ENCODE results near the gene FRMD5.
"Not testable (repeated sequence)": the region's sequence is repeated elsewhere in the genome, so short reads cannot be mapped to it uniquely, and the experiment has no call there.

FRMD5 gene

DNA sequence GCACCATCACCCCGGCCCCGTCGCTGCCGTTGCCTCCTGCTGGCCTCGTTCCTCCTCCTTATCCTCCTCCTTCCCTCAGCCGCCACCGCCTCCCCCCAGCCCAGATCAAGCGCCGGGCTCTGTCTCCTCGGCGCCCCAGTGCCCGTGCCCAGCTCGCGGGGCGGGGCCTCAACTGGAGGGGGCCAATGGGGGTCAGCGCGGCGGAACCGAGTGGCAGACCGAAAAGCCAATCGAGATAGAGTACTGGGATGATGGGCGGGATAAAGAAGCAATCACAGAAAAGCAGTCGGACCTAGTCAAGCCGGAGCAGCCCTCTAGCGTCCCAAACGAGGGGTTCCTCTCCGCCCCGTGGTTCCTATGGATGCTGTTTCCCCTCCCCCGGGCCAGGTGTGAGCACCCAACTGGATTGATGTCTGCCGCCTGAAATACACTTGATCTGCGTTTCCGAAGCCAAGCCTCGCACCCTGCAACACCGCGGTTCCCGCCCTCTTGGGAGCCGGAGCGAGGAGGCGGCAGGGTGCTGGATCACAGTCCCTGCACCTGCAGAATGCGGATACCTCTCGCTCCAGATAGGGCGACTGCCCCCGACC lies at the start of gene FRMD5:
FRMD5 (minus strand) TSS at position 121 of the 590 bp plus-strand sequence.
- peak; percentile 89 for DNase-seq (ENCODE audit: low spot score)

DNA sequence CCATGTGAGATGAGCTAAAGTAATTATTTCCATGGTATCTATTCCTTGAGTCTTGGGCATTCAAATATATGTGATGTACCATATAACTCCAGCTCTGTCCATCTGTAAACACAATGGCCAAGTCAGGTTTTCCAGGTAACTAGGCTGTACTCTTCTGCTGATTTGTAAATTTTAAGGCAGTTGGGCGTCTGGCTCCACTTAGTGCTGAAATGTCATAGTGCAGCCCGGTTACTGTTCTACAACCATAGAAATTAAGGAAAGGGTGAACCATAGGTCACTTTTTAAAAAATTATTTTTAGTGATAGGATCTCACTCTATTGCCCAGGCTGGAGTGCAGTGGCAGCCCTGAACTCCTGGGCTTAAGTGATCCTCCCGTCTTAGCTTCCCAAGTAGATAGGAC lies 48.8 kb upstream of the FRMD5 start:
- no peak for DNase-seq (ENCODE audit: low spot score)

GRCh38 chr15:44243141-44243540 lies 48.1 kb upstream of the FRMD5 start:
- DNase-seq (ENCODE audit: low spot score): no peak

- no peak for DNase-seq (ENCODE audit: low spot score)
Measured at GRCh38 chr15:44231842-44232241, 36.8 kb upstream of the FRMD5 start.

GRCh38 chr15:44229301-44229700 lies 34.2 kb upstream of the FRMD5 start:
- not testable (repeated sequence) for DNase-seq (ENCODE audit: low spot score)

- no peak for DNase-seq (ENCODE audit: low spot score)
Measured at GRCh38 chr15:44227584-44227983, 32.5 kb upstream of the FRMD5 start.

DNA sequence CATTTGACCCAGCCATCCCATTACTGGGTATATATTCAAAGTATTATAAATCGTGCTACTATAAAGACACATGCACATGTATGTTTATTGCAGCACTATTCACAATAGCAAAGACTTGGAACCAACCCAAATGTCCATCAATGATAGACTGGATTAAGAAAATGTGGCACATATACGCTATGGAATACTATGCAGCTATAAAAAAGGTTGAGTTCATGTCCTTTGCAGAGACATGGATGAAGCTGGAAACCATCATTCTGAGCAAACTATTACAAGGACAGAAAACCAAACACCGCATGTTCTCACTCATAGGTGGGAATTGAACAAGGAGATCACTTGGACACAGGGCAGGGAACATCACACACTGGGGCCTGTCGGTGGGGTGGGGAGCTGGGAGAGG lies 31.9 kb upstream of the FRMD5 start:
- DNase-seq (ENCODE audit: low spot score): not testable (repeated sequence)

- no peak for DNase-seq (ENCODE audit: low spot score)
Measured at GRCh38 chr15:44222478-44222877, 27.4 kb upstream of the FRMD5 start.

- DNase-seq (ENCODE audit: low spot score): no peak
Measured at GRCh38 chr15:44219073-44219472, 24.0 kb upstream of the FRMD5 start.

DNA sequence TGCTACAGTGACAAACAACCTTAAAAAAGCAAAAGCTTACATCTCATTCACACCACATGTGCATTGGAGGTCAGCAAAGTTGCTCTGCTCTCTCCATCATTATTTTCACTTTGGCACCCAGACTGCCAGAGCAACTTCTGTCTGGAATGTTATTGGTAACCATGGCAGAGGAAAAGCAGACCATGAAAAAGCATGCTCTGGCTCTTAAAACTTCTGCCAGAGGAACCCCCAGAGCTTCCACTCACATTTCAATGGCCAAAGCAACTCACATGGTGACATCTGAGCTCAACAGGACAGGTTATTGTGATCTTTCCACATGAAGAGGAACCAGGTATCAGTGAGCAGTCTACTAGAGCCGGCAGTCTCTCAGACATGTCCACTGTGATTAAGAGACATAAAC lies 21.9 kb upstream of the FRMD5 start:
- no peak for DNase-seq (ENCODE audit: low spot score)

- DNase-seq (ENCODE audit: low spot score): no peak
Measured at GRCh38 chr15:44215594-44215993, 20.5 kb upstream of the FRMD5 start.

DNA sequence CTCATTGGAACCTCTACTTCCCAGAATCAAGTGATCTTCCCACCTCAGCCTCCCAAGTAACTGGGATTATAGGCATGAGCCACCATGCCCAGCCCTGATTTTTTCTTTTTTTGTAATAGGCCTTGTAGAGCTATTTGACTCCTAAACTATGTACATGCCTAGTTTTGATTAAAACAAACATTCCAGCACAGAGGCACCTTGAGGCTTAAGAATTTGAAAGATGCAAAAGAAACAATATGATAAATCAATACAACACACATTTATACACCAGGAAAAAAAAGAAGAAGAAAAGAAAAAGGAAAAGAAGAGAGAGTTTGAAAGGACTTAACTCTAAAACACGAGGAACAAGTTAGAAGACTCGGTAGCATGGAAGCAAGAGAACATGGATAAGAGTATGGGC lies 13.9 kb upstream of the FRMD5 start:
- DNase-seq (ENCODE audit: low spot score): no peak

- no peak for DNase-seq (ENCODE audit: low spot score)
Measured at GRCh38 chr15:44207643-44208042, 12.6 kb upstream of the FRMD5 start.

DNA sequence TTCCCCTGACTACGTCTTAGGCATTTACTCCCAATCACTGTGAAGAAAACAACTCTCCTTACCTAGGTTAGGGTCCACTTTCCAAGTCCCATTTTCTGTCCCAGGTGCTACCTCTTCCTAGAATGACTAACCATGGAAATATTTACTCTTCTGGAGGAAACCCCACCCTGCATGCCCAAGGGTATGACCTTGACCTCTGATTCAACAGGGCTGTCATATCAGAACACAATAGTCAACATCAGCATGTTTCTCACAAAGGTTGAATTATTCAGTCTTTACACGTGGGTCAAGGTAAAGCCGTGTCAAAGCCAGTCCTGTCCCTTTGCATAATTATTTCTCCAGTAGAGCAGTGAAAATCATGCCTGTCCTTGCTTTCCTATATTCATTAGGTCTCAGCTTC lies 4.3 kb upstream of the FRMD5 start:
- no peak for DNase-seq (ENCODE audit: low spot score)

- DNase-seq (ENCODE audit: low spot score): peak; percentile 18
Measured at GRCh38 chr15:44194323-44195150, 534 bp downstream of the FRMD5 start.

- DNase-seq (ENCODE audit: low spot score): no peak
Measured at GRCh38 chr15:44193651-44194322, 1.3 kb downstream of the FRMD5 start.

GRCh38 chr15:44188795-44189194 lies 6.3 kb downstream of the FRMD5 start:
- DNase-seq (ENCODE audit: low spot score): no peak

DNA sequence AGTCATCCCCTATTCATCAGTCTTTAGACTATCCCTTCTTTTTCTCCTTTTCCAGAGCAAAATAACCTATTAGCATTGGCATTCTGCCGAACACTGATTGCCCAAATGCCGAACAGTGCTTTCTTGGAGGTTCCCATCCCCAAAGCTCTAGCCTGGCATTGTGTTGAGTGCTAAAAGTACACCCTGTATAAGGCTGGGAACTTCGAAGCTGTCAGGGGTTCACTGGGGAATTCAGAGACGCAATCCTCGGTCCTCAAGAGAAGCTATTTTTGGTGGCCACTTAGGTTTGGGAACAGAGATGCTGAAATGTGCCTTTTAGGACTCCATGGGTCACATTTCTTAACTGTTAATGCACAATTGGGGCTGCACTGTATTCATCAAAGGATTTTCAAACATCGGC lies 8.4 kb downstream of the FRMD5 start:
- no peak for DNase-seq (ENCODE audit: low spot score)

- no peak for DNase-seq (ENCODE audit: low spot score)
Measured at GRCh38 chr15:44183363-44183762, 11.7 kb downstream of the FRMD5 start.

DNA sequence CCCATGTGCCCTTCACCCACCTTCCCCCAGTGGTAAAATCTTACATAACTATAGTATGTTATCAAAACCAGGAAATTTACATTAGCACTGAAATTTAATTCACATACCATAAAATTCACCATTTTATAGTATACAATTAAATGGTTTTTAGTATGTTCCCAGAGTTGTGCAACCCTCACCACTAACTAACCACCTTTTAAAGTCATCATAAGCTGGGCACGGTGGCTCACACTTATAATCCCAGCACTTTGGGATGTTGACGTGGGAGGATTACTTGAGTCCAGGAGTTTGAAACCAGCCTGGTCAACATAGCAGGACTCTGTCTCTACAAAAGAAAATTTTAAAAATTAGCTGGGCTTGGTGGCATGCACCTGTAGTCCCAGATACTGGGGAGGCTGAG lies 13.7 kb downstream of the FRMD5 start:
- DNase-seq (ENCODE audit: low spot score): no peak

DNA sequence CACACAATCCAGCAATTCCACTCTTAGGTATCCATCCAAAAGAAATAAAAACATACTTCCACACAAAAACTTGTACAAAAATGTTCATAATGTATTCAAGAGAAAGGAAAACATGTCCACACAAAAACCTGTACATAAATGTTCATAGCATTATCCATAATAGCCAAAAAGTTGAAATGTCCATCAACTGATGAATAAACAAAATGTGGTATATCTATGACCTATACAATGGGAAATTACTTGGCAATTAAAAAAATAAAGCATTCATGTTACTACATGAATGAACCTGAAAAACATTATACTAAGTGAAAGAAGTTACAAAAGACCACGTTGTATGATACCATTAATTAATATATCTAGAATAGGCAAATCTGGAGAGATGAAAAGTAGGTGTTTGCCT lies 17.9 kb downstream of the FRMD5 start:
- no peak for DNase-seq (ENCODE audit: low spot score)

DNA sequence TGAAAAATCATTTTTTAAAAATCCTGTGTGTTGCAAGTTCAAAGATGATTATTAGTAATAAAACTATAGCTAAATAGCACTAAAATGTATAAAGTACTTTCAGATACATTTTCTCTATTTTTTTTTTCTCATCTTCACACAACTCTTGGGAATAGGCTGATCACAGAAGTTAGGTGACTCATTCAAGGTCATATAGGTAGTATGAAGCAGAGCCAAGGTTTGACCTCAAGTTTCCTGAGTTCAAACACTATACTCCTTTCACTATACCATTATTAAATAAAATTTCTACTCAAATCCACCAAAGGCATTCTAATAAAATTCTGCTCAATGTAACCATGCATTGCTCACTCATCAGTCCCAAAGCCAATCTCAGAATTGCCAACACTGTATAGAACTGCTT lies 21.3 kb downstream of the FRMD5 start:
- no peak for DNase-seq (ENCODE audit: low spot score)

DNA sequence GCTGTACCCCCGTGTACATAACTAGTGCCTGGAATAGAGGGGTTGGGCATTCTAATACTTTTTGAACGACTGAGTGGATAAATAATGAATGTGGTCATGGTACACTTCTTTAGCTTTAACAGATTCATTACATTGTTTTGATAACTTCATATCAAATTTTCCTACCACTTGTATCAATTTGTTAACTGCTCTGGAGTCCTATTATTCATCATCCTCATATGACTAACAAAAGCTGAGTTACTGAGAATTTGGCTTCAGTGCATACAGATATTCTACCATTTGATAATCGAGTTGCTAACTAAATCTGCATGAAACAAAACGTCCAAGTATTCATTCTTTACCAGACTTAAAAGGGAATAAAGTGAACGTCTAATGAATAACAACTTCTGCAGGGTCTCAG lies 31.7 kb downstream of the FRMD5 start:
- no peak for DNase-seq (ENCODE audit: low spot score)

Measured in activated CD4-positive, alpha-beta T cell treated with anti-CD3 and anti-CD28 coated beads, Interleukin-2, Interleukin-4, amounts not matched to agents 100 ng/mL and 50 ng/mL, durations not matched to agents 16 hours and 8 hours (primary cell).